ENCODE measurements around the gene PRKCA.

DNA sequence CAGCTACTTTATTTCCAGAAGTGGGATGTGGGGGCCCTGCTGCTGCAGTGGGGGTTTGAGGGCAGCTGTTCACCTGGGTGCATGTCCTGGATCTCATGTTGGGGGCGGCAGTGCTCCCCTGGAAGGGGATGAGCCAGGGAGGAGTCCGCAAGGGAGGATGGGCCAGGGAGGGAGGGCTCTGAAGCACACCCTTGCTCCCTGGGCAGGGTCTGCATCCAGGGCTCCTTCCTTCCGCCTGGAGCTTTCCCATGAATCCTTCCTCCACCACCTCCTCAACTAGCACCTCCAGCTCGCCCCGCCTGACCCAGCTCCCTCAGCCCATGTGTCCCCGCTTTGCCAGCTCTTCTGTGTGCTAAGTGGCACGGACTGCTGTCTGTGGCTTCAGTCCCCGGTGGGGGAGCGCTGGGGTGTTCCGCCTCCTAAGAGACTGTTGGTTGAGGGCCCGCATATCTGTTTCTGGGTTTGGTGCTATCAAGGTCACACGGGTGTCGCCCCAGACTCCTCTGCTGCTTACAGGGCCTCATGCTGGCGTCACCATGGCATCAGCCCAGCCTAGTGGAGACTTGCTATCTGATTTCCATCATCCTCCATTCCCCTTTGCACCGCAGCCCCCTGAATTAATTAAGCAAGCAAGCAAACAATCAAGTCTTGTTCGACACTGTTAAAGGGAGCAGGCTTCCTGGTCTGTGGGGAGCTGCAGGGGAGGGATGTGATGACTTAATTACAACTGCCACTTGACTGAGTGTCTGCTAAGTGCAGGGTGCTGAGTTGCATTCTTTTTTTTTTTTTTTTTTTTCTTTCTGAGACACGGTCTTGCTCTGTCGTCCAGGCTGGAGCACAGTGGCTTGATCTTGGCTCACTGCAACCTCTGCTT is 71.8 kb downstream of the PRKCA start:
- TF ChIP-seq, protein P1, sequence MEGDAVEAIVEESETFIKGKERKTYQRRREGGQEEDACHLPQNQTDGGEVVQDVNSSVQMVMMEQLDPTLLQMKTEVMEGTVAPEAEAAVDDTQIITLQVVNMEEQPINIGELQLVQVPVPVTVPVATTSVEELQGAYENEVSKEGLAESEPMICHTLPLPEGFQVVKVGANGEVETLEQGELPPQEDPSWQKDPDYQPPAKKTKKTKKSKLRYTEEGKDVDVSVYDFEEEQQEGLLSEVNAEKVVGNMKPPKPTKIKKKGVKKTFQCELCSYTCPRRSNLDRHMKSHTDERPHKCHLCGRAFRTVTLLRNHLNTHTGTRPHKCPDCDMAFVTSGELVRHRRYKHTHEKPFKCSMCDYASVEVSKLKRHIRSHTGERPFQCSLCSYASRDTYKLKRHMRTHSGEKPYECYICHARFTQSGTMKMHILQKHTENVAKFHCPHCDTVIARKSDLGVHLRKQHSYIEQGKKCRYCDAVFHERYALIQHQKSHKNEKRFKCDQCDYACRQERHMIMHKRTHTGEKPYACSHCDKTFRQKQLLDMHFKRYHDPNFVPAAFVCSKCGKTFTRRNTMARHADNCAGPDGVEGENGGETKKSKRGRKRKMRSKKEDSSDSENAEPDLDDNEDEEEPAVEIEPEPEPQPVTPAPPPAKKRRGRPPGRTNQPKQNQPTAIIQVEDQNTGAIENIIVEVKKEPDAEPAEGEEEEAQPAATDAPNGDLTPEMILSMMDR (IDR thresholded peaks at IDR 0.05), result no peak
- TF ChIP-seq POLR2A (IDR thresholded peaks at IDR 0.05), result no peak

All from ovary (tissue), 3 donors.